Measurements from ENCODE around the gene TIAM1. TPM values are rescaled to one million over a fixed set of nuclear protein-coding genes. Genes with fewer than 3 reads are reported as not detected.

The TIAM1 gene
- total and polyA plus RNA-seq, 7 donors = 0.21 to 1.7 (median 0.75) TPM

- intact Hi-C loops (cut with DNase I) = no loop called here
- DNase-seq = no peak
- WGBS, 3 donors = 83 to 90% (median 84%) methylated on average over 5 of the region's 5 CpGs
- ATAC-seq = no peak
- no peaks in the 10 kb centered on the region for H3K9me3 ChIP-seq
- no peak overlapping the region for H3K4me3 ChIP-seq
- H3K36me3 ChIP-seq (ENCODE audit: insufficient read depth in 1 of 2, low read depth in 1 of 2) = no peaks in the 10 kb centered on the region
- no peaks in the 10 kb centered on the region for H3K27me3 ChIP-seq (ENCODE audit: insufficient read depth in 3 of 3, low read length in 2 of 3)
- no peaks in the 10 kb centered on the region for H3K4me1 ChIP-seq
- TF ChIP-seq CTCF (IDR thresholded peaks at IDR 0.05) = no peak
- H3K27ac ChIP-seq = no peak overlapping the region
Observed at GRCh38 chr21:31290765-31291164, 53.3 kb downstream of the TIAM1 start.

GRCh38 chr21:31289702-31290101 is 54.4 kb downstream of the TIAM1 start:
- no peaks in the 10 kb centered on the region for H3K9me3 ChIP-seq
- DNase-seq (no peak), ATAC-seq (no peak)
- H3K36me3 ChIP-seq (ENCODE audit: insufficient read depth in 1 of 2, low read depth in 1 of 2) = no peaks in the 10 kb centered on the region
- no peaks in the 10 kb centered on the region for H3K27me3 ChIP-seq (ENCODE audit: insufficient read depth in 3 of 3, low read length in 2 of 3)
- no peak overlapping the region for H3K4me3 ChIP-seq
- H3K4me1 ChIP-seq = no peaks in the 10 kb centered on the region
- H3K27ac ChIP-seq = no peak overlapping the region
- intact Hi-C loops (cut with DNase I) = no loop called here
- no peak for TF ChIP-seq CTCF (IDR thresholded peaks at IDR 0.05)
- WGBS, 3 donors = 45 to 53% (median 49%) methylated on average over 4 of the region's 4 CpGs

GRCh38 chr21:31288191-31288590 is 55.9 kb downstream of the TIAM1 start:
- no peaks in the 10 kb centered on the region for H3K9me3 ChIP-seq
- H3K4me1 ChIP-seq = no peaks in the 10 kb centered on the region
- TF ChIP-seq CTCF (IDR thresholded peaks at IDR 0.05) = no peak
- WGBS, 3 donors = 92 to 98% (median 95%) methylated on average over 3 of the region's 3 CpGs
- DNase-seq (no peak), ATAC-seq (no peak)
- no peak overlapping the region for H3K27ac ChIP-seq
- intact Hi-C loops (cut with DNase I) = no loop called here
- H3K36me3 ChIP-seq (ENCODE audit: insufficient read depth in 1 of 2, low read depth in 1 of 2) = no peaks in the 10 kb centered on the region
- no peak overlapping the region for H3K4me3 ChIP-seq
- no peaks in the 10 kb centered on the region for H3K27me3 ChIP-seq (ENCODE audit: insufficient read depth in 3 of 3, low read length in 2 of 3)

GRCh38 chr21:31287201-31287600 is 56.9 kb downstream of the TIAM1 start:
- H3K36me3 ChIP-seq (ENCODE audit: insufficient read depth in 1 of 2, low read depth in 1 of 2) = no peaks in the 10 kb centered on the region
- TF ChIP-seq CTCF (IDR thresholded peaks at IDR 0.05) = no peak
- DNase-seq (no peak), ATAC-seq (no peak)
- H3K4me3 ChIP-seq = no peak overlapping the region
- H3K4me1 ChIP-seq = no peaks in the 10 kb centered on the region
- no peaks in the 10 kb centered on the region for H3K9me3 ChIP-seq
- no peak overlapping the region for H3K27ac ChIP-seq
- intact Hi-C loops (cut with DNase I) = no loop called here
- 74 to 78% (median 78%) methylated on average over 2 of the region's 2 CpGs for WGBS, 3 donors
- no peaks in the 10 kb centered on the region for H3K27me3 ChIP-seq (ENCODE audit: insufficient read depth in 3 of 3, low read length in 2 of 3)

- no peak for DNase-seq
- no peak overlapping the region for H3K27ac ChIP-seq
- TF ChIP-seq CTCF (IDR thresholded peaks at IDR 0.05) = no peak
- no peaks in the 10 kb centered on the region for H3K9me3 ChIP-seq
- no peaks in the 10 kb centered on the region for H3K27me3 ChIP-seq (ENCODE audit: insufficient read depth in 3 of 3, low read length in 2 of 3)
- 79 to 89% (median 83%) methylated on average over 1 of the region's 1 CpG for WGBS, 3 donors
- H3K4me1 ChIP-seq = no peaks in the 10 kb centered on the region
- intact Hi-C loops (cut with DNase I) = no loop called here
- no peaks in the 10 kb centered on the region for H3K36me3 ChIP-seq (ENCODE audit: insufficient read depth in 1 of 2, low read depth in 1 of 2)
- ATAC-seq = no peak
- H3K4me3 ChIP-seq = no peak overlapping the region
Observed at GRCh38 chr21:31286621-31287020, 57.4 kb downstream of the TIAM1 start.

Data from psoas muscle (tissue), 8 donors.